SKM-1 (cell line): Measurements from ENCODE around the gene OGA.

Experiments
- DNase-seq: peaks from one replicate; lab custom pipeline; 2025; ENCODE audit not compliant: unreplicated experiment; lab: John Stamatoyannopoulos, UW

Gene OGA

DNA sequence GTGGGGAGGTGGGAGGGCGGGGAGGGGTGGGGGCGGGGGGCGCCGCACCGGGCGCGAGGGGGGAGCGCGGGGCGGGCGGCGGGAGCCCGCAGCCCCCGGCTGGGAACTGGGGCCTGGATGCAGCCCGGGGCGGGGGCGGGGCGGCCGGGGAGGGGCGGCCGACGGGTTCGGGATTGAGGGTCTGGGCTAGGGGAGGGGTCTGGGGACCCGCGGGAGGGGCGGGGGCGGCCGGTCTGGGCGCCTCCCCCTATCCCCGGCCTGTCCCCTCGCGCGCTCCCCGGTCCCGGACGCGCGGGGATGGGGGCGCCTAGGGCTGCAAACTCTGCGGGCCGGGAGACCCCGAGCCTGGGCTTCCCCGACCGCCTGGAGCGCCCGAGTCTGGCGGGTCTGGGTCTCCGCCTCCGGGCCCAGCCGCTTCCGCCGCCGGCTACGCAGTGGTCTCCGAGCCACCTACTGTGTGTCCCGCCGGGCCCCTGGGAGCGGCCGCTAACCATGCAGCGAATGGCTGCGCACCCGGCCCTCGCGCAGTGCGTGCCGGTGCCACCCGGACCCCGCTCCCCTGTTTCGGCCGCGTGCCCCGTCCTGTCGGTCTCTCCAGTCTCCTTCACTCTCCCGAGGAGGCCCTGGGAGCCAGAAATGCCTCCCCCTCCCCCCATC, 42.0 kb downstream of the OGA start:
- no peak for DNase-seq

DNA sequence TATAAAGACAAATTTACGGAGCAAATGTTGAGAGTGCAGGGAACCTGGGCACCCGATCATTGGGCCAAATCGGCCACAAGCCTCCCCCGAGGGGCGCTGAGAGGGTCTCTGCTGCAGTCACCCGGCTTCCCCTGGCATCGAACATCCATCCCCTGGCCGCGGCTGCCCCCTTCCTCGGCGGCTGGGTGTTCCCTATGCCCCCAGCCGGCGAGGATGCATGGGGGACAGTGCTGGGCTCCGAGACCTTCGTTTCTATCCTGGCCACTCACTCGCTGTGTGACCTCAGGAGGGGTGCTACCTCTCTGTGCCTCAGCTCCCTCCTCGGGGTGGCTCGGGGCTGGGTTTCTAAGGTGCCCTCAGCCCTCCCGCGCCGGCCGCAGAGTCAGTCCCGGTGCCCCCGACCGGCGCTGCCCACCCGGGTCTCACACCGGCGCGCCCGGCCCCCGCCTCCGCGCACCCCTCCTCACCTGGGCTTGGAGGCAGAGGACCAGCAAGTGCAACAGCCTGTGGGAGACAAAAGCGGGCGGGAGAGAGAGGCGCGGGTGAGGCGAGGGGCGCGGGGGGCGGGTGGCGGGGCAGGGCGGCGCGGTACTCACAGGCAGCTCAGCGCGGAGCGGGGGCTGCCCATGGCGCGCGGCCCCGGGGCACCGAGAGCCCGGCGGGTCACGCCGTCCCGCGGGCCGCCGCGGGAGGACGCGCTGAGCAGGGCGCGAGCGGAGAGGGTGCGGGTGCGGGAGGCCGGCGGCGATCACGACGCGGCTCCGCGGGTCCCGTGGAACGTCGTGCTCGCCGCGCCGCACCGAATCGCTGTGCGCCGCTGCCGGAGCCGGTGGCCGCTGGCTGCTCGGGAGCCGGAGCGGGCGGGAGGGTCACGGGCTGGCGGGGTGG, 42.7 kb downstream of the OGA start, which contains the start of gene FGF8:
Gene FGF8, minus strand, starts transcription at position 842 of the 888 bp plus-strand sequence. Its CDS starts 214 bp downstream, at position 628.
- DNase-seq, result no peak

DNA sequence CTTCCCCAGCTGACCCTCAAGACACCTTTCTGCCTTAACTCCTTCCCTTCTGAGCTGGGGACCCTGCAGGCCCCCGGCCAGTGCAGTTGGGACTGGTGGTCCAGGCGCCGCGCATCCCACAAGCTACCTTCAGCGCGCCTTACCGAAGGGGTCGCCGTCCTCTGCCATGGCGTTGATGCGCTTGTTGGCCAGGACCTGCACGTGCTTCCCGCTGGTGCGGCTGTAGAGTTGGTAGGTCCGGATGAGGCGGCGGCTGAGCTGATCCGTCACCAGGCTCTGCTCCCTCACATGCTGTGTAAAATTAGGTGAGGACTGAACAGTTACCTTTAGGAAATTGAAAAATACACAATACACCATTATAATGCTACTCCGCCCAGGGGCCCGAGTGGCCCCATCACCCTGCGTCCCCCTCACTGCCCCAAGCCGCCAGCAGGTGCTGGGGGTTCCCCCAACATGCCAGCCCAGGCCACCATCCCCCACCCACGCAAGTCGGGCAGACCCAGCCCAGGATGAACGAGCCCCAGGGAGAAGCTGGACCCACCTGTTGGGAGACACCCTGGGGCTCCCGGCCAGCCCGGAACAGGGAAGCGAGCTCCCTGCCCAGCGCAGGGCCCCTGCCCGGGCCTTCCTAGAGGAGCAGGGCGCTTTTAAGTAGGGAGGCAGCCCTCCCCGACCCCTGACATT, 43.5 kb downstream of the OGA start:
- DNase-seq, result no peak

DNA sequence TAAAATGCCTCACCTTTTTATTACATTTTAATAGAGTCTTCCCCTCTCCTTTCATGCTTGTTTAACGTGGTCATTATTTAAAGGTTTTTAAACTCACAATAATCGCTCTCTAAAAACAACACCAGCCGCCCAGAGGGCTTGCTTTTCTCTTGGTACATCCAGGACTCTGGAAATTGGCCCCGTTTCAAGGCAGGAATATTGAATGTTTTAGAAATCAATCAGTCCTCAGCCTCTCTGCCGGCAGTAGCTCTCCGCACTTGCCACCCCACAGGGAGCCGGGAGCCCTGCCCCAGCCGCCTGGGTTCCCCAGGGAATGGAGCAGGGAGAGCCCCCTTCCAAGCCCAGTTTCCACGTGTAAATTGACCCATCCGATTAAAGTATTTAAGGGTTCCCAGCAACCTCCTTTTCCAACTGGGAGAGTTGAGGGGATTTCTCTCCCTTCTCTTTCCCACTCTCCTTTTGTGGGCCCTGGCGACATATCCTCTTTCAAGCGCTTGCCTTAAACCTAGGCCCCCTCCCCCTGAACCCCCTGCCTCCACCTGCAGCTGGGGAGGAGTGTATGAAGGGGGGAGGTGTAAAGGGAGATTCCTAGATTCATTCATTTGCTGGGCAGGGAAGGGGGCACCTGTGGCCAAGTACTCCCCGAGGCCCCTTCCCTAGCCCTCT, 44.2 kb downstream of the OGA start:
- no peak for DNase-seq

DNA sequence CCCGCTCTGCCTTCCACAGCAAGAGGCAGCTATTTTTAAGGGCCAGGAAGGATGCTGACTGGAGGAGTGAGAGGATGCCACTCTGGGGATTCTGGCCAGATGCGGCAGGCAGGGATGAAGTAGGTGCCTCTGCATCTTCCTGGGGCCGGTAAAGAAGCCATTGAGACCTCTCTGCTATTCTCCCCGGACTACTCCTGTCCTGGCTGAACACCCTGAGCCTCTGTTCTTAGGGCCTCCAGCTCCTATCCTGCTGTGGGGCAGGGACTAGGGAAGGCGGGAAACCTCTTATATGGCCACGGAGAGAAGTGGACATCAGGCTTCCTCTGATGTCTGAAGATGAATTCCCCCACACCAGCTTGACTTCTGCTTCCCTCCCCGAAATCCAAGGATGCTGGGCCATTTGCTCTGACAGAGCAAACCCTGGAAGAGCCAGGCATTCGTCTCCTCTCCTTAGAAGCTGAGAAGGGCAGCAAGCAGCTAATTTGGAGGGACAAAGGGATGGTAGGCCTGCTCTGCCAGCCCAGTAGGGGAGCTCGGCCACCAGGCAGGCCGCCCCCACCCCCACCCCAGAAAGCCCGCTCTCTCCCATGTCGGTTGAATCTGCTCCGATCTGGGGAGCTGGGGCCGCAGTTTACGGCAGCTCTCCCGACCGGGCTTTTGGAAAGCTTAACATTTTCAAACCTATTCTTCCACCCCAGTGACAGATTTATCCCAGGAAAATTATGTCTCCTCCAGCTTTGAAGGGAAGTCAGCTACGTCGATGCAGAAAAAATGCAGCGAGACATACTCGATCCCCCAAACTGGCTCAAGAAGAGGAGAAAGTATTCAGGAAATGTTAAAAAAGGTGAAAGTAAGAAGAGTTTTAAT, 45.1 kb downstream of the OGA start:
- no peak for DNase-seq

DNA sequence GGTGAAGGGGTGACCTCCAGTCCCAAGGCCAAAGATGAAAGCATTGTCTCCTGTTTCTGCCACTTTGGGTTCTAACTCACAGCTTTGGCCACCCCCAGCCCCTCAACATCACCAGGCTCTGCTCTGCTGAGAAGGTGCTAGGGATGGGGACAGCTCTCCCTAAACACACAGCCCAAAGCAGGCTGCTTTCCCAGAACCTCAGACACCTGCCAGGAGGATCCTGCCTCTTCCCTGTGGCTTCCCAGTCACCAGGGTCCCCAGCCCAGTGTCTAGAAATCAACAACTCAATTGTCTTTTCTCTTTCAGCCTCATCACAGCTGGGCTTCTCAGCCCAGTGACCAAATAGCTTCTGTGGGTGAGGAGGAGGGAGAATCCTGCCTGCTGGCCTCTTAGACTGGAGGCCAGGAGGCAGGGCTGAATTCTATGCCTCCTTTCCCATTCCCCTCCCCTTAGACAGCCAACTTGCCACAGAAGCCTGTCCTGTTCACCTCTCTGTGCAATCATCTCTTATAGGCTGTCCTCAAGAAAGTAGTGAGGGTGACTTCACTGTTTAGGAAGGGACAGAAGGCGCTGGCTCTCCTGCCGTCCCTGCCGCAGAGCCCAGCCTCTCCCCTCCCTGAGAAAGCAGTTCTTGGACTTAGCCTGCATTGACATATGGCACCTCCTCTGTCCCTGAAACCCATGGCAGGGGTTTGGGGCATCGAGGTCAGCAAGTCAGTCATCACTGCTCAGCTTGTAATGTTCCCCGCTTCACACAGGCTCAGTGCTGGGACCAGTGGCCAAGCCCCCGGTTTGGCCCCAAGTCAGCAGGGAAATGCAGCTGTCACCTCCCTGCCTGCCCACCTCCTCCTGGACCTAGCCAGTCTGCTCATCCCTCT, 46.0 kb downstream of the OGA start:
- DNase-seq, result no peak

DNA sequence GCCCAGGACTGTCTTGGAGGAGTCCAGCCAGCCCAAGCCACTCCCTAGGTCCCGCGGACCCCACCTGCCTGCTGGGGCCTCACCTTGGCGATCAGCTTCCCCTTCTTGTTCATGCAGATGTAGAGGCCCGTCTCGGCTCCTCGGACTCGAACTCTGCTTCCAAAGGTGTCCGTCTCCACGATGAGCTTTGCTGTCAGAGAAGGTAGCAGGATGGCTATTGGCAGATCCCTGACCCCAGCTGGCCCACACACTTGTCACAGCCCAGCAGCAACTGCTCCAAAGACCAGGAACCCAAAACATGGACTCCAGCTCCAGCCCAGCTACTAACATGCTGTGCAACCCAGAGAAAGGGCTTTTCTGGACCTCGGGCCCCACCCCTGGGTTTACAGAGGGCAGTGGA, 46.9 kb downstream of the OGA start:
- no peak for DNase-seq

DNA sequence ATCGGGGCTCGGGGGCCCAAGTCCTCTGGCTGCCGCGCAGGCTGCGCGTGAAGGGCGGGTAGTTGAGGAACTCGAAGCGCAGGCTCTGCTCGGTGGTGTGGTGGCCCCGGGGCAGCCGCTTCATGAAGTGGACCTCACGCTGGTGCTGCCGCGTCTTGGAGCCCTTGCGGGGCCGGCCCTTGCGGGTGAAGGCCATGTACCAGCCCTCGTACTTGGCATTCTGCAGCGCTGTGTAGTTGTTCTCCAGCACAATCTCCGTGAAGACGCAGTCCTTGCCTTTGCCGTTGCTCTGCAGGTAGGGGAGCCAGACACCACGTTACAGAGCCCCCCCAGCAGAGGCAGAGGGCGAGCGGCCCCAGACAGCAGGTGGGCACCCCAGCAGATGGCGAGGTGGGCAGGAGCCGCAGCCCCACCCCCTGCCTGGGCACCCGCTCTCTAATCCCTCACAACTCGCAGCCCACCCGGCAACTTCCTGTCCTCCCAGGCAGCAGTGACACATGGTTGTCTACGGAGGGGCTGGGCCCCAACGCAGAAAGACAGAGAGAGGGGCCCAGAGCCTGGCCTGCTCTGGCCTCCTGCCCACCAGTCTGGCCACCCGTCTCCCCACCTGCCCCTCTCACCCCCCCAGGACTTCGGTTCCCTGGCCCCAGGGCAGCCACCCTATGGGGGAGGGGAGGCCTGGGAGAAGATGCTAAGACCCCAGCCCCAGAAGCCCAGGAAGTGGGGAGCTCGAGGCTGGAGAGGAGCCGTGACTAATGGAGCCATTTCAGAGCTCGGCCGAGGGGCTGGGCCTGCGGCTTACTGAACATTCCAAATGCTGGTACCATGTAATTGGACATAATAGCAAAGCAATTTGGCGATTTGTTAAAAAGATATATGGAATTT, 47.7 kb downstream of the OGA start:
- DNase-seq, result no peak

DNA sequence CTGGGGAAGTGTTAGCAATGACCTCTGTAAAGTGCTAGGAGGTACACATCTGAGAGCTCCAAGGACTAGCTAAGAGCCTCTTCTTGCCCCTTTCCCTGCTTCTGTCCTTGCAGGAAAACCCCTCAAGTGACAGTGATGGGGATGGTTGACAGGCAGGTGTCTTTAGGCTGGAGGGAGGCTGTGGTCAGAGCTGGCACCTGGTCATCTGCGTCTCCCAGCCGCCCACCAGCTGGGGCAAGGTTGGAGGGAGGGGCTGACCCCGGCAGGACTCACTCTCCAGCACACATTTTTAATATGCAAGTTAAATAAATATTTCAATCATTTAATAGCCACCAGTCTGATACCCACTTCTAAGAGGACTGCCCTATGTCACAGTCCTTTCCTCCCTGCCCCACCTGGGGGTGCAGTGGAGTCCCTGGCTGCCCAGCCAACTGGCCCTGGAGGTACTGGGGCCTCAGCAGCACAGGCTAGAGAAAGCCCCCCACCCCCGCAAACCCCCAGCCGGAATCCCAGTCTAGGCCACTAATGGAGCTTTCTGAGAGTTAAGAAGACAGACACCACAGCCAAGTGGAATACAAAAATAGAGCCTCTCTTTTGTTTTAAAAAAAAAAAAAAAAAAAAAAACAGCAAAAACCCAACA, 48.6 kb downstream of the OGA start:
- no peak for DNase-seq

DNA sequence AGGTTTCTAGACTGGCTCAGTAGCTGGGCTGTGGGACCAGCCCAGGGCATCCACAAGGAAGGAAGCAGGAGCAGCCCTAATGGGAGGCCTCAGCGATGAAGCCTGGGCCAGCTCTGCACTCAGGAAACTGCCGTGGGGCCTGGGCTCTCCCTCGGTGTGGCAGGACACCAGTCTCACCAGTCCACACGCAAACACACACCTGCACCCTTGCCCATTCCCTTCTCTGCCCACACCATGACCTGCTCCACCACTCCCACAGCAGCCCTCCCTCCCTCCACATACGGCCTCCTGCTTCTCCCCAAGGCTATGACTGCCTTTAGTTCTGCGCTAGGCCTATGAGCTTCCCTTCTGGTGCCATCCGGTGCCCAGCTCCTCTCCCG, 49.5 kb downstream of the OGA start:
- DNase-seq, result no peak

DNA sequence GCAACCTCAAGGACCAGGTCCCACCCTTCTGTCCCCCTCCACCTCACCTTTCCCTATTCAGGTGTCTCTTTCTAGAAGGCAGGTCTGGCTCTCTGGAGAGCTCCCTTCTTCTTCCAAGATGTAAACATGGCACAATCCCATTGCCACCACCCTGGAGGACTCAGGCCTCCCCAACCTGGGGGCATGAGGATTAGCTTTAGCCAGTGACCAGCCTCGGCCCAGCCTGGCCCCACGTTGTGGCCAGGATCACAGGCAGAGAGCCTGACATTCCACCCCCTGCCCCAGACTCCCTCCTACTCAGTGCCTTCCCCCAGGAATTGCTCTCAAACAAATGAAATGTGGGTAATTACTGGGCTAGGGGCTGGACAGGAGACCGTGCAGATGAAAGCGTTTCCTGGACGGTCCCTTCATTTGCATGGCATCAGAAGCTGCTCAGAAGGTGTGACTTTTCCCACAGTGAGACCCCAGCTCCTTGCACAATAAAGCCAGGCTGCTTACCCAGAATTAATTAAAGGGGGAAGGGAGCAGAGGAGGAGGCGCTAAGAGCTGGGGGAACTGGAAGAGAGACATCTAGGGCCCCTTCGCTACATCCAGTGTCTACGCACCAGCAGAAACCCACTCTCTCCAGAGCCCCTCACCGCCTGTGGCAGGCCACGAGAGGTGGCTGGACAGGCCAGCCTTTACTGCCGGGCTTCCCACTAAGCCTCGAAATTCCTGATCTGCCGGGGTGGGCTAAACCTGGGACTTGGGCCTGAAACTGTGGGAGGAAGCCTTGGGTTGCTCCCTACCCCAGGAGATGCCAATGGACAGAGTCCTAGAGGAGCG, 50.1 kb downstream of the OGA start:
- DNase-seq, result no peak

DNA sequence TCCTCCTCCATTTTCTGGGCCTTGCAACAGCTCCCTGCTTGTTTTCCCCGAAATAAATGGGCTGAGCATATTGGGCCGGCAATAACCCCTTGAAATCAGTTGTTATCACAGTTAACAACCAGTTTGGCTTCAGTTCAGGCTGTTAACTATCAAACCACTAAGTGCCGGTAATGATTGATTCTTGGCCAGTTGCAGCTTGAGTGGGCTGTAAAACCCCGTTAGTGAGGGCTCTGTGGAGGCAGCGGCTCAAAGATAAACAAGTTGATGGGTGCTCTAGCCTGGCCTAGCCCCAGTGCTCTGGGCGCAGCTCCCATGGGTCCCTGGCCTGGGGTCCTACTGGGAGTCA, 50.7 kb downstream of the OGA start:
- DNase-seq, result no peak

DNA sequence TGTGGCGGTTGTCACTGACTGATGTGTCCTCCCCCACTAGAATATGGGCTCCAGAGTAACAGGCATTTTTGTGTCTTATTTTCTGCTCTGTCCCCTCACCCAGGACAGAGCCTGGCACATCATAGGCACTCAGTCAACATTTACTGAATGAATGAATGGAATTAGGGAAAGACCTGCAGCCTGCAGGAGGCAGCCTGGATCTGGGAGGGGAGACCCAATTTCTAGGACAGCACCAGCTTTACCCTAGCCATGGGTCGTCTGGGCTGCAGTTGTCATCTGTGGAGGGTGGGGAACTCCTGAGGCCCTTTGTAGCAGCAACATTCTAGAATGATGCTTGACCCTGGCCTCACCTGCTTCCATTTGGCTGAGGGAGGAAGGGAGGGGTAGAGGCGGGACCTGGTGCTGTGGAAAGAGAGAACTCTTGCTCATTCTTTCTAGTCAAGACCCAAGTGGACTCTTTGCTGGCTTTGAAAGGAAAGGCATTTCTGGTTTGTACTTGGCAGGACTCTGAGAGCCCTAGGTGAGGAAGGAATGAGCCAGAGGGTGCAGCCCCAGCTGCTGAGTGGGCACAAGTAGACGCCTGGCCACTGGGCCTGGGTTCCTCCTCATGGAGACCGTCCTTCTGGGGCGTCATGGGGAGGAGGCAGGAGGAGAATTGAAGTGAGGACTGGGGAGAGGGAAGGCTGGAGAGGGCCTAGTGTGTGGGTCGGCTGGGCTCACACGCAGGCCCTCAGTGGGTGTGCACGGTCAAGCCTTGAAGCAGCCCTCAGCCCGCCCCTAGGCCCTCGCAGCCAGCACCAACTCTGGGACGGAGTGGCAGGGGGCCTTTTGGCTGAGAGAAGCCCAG, 51.3 kb downstream of the OGA start:
- no peak for DNase-seq

DNA sequence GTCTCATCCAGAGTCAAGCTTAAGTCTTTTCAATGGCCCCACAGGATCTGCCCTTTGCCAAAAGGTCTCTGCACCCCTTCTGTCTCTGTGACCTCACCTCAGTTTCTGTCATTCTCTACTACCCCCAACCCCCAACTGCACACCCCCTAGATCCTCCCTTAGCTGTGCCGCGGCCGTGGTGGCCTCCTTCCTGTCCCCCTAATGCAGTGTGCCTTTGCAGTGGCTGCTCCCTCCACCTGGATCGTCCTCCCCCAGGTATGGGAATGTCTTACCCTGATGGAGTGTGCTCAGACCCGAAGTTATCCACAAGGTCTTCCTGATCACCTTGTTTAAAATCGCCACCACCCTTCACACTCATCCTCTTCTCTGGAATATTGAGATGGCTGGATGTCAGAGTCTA, 51.9 kb downstream of the OGA start:
- no peak for DNase-seq

DNA sequence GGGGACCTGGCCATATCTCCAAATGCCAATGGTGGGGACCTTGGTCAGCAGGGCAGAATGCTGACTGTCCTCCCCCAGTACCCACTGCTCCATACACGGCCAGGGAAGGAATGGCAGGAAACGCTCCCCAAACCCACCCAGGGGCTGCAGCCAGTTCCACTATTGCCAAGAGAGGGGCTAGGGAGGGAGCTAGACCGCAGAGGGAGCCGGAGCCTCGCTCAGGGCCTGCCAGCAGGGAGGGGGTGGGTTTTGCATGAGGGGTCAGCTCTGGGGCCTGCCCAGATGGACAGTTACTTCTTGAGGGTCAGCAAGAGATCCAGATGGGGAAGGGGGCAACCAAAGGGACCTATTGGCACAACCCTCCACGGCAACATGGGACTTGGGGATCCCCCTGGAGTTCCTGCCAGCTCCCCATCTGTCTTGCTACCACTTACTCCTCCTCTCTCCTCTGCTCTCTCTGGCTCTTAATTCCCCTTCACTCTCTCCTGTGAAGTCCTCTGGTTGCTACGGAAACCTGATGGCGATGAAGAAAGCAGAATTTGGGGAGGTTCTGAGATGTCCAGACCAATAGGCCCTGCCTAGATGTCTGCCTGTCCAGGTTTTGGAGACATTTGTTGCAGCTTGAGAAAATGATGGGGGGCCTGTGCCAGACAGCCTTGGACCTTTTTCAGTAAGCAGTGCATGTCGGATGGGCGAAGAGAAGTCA, 55.0 kb downstream of the OGA start:
- DNase-seq, result no peak

DNA sequence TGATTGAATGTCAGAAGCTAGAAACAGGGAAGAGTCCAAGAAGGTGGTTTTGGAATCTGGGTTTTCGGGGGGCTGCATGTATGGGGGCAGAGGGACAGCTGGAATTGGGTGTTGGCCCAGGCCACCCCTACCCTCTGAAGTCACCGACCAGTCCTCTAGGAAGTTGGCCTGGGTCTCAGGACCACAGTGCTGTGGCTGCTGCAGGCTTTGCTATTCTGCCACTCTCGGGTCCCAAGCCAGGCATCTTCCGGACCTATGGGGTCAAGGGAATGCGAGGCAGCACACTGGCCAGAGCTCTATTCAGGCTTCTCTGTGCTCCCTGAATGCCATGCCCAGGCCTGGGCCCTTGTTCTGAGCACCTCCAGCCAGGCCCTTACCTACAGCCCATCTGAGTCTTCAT, 55.5 kb downstream of the OGA start:
- DNase-seq, result no peak
